Ascending aorta (tissue), 2 donors: ENCODE data around the gene BANP. TPM values are rescaled to one million over a fixed set of nuclear protein-coding genes. Genes with fewer than 3 reads are reported as not detected.

ENCODE experiments used
- DNase-seq, 2 donors: peaks; one replicate each; pipeline ENCODE4 v3.0.0-alpha.2; 2019; ENCODE audit warnings: low spot score in 2 of 2
- H3K27ac ChIP-seq, 2 donors: fragments of 200-600 bp; sonication (generic); one replicate each; pipeline ENCODE4 v1.5.1; 2016 to 2017; ENCODE audit warnings: mild to moderate bottlenecking in 1 of 2
- H3K27me3 ChIP-seq: fragments of 200-600 bp; sonication (generic); one replicate; pipeline ENCODE4 v1.5.1; 2017
- H3K36me3 ChIP-seq, 2 donors: fragments of 200-600 bp; sonication (generic); one replicate each; pipeline ENCODE4 v1.5.1; 2016
- H3K4me1 ChIP-seq, 2 donors: fragments of 200-600 bp; sonication (generic); one replicate each; pipeline ENCODE4 v1.5.1; 2016 to 2017; ENCODE audit warnings: mild to moderate bottlenecking in 1 of 2
- H3K4me3 ChIP-seq, 2 donors: fragments of 200-600 bp; sonication (generic); one replicate each; pipeline ENCODE4 v1.5.1; 2016 to 2017; ENCODE audit warnings: mild to moderate bottlenecking in 1 of 2
- H3K9me3 ChIP-seq, 2 donors: fragments of 200-600 bp; sonication (generic); one replicate each; pipeline ENCODE4 v1.5.1; 2016
- intact Hi-C: fragments of 100-400 bp; cut with DNase I; formaldehyde crosslinking; loops from one replicate; pipeline ENCODE4 v1.15.1; 2023
- total RNA-seq: library from RNA; depleted of rRNA; stranded (reverse); fragments of >200 nt; gene quantifications from one replicate; pipeline ENCODE4 v1.1.0, GENCODE V29; 2016
- TF ChIP-seq, protein P1 (sequence below), 3 experiments: fragments of 200-600 bp in 2 of 3; fragments of 450-650 bp in 1 of 3; sonication (generic) in 2 of 3; IDR thresholded peaks; one replicate each; pipeline ENCODE4 v1.5.1; 2016 to 2019; ENCODE audit warnings: antibody characterized with exemption in 3 of 3, mild to moderate bottlenecking in 1 of 3, moderate library complexity in 1 of 3

Gene BANP
- total RNA-seq, 1 donor from 2014 or later: 23.4 TPM

DNA sequence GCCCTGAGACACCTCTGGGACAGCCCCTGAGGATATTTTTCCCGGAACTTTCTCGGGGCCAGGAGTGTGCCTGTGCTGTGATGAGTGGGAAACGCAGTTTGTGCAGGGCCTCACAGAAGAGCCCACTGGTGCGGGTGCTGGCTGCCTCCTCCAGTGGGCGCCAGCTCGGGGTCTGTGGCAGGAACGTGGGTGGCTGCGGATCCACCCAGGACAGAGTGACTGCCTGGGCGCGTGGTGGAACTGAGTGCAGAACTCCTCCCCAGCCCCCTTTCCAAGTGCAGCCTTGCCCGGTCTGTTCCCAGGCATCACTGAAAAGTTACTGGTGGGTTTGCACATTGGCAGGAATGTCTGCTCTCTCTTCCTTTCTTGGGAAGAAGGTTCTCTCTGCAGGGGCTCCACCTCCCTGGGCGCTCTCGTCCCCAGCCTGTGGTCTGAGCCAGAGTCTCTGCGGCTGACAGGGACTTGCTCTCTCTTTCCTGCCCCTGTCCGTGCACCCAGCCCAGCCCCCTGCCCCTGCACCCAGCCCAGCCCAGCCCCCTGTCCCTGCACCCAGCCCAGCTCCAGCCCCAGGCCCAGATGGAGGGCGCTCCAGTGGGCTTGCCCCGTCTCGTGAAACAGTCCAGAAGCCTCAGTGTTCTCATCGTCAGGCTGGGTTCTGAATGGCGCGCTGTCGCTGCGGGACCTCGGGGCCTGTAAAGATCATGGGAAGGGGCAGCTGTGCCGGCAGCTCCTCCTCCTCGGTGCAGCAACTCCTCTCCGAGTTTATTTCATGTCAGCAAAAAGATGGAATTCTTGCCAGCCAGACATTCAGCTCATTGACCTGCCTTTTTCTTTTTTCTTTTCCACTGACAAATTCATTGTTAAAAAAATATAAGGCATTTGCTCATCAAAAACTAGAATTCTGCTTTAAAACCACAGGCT, 117.5 kb downstream of the BANP start:
- Histone ChIP-seq H3K9me3 (no peaks in the 10 kb centered on the region), H3K4me3 (no peak overlapping the region), H3K36me3 (peaks cover 31 to 50% of the 10 kb centered on the region in 2 donors), H3K27ac (no peak overlapping the region), H3K27me3 (no peaks in the 10 kb centered on the region), H3K4me1 (peaks cover 0 to 3% of the 10 kb centered on the region in 2 donors)
- intact Hi-C loops: no loop called here
- no peak for DNase-seq
- TF ChIP-seq, protein P1, sequence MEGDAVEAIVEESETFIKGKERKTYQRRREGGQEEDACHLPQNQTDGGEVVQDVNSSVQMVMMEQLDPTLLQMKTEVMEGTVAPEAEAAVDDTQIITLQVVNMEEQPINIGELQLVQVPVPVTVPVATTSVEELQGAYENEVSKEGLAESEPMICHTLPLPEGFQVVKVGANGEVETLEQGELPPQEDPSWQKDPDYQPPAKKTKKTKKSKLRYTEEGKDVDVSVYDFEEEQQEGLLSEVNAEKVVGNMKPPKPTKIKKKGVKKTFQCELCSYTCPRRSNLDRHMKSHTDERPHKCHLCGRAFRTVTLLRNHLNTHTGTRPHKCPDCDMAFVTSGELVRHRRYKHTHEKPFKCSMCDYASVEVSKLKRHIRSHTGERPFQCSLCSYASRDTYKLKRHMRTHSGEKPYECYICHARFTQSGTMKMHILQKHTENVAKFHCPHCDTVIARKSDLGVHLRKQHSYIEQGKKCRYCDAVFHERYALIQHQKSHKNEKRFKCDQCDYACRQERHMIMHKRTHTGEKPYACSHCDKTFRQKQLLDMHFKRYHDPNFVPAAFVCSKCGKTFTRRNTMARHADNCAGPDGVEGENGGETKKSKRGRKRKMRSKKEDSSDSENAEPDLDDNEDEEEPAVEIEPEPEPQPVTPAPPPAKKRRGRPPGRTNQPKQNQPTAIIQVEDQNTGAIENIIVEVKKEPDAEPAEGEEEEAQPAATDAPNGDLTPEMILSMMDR (IDR thresholded peaks at IDR 0.05): no peak

DNA sequence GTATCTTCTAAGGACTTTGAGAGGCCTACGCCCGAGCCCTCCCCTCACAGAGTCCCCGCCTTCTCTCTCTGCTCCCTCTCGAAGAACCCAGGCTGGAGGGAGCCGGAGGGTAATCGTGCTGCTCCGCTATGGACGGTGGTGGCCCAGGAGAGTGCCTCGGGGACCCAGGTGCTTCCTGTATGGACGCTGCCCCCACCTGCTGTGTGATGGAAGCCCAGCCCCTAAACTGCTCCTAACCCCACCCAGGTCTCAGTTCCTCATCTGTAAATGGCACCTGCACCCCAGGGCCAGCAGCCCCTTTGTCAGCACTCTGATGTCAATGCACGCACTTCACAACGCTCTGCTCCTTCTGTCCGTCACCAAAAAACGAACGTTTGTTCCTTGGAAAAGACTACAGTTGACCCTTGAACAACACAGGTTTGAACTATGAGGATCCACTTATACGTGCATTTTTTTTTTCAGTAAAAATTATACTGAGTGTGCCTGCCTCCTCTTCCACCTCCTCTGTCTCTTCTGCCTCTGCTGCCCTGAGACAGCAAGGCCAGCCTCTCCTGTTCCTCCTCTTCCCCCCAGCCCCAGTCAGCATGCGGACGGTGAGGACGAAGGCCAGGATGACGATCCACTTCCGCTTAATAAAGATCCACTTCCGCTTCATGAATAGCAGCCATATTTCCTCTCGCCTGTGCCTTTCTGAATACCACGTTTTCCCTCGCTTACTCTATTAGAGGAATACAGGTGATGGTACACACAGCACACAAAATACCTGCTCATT, 118.3 kb downstream of the BANP start:
- Histone ChIP-seq H3K4me3 (no peak overlapping the region), H3K27me3 (no peaks in the 10 kb centered on the region), H3K9me3 (no peaks in the 10 kb centered on the region), H3K27ac (no peak overlapping the region), H3K36me3 (peaks cover 37 to 54% of the 10 kb centered on the region in 2 donors), H3K4me1 (no peaks in the 10 kb centered on the region)
- intact Hi-C loops: no loop called here
- no peak for DNase-seq
- TF ChIP-seq, protein P1 (IDR thresholded peaks at IDR 0.05): no peak

DNA sequence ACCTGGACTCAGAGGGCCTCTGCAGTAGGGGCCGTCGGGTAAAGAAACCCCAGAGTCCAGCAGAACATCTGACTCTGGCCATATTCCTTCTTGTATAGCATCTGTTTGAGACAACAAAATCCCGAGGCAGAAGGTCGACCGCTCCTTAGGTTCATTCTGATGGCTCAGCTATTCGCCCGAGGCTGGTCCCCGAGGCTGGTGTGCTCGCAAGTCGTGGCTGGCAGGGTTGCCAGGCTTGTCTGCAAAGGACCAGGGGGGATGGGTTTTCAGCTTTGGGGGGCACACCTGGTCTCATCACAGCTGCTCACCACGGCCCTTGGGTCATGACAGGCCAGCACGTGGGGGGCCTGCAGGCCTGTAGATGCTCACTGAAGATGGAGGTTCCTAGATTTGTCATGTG, 119.1 kb downstream of the BANP start:
- no peak for DNase-seq
- Histone ChIP-seq H3K4me1 (no peaks in the 10 kb centered on the region), H3K27me3 (no peaks in the 10 kb centered on the region), H3K36me3 (peaks cover 37 to 56% of the 10 kb centered on the region in 2 donors), H3K27ac (no peak overlapping the region), H3K9me3 (no peaks in the 10 kb centered on the region), H3K4me3 (no peak overlapping the region)
- intact Hi-C loops: no loop called here
- TF ChIP-seq, protein P1 (IDR thresholded peaks at IDR 0.05): no peak

DNA sequence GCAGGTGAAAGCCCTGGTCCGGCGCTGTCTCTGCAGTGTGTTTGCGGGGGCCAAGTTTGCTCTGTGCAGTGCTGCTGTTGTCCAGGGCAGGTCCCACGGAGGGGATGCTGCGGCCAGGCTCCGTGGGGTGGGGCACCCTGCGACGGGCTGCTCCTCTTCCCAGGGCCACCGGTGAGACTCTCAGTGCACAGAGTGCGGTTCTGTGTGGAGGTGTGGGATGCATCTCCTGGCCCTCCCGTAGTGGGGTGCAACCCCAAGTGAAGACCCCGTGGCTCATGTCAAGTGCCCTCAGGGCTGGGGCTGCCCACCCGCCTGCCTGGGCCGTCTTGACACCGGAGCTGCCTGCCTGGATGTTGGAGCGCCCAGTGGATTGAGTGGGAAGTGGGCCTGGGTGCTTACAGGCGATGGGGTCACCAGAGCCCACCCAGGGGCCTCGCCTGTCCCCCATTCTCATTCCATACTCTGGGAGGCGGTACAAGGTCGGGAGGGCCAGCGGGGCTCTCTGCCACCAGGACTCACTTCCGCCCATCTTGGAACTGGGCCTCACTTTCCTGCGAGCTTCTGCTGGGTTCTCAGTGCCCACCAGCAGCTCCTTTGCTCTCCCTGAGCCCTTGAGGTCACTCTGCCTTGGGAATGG, 119.9 kb downstream of the BANP start:
- no peak for DNase-seq
- Histone ChIP-seq H3K9me3 (no peaks in the 10 kb centered on the region), H3K4me3 (no peak overlapping the region), H3K27ac (no peak overlapping the region), H3K36me3 (peaks cover 37 to 57% of the 10 kb centered on the region in 2 donors), H3K4me1 (no peaks in the 10 kb centered on the region), H3K27me3 (no peaks in the 10 kb centered on the region)
- TF ChIP-seq, protein P1 (IDR thresholded peaks at IDR 0.05): no peak
- intact Hi-C loops: no loop called here

DNA sequence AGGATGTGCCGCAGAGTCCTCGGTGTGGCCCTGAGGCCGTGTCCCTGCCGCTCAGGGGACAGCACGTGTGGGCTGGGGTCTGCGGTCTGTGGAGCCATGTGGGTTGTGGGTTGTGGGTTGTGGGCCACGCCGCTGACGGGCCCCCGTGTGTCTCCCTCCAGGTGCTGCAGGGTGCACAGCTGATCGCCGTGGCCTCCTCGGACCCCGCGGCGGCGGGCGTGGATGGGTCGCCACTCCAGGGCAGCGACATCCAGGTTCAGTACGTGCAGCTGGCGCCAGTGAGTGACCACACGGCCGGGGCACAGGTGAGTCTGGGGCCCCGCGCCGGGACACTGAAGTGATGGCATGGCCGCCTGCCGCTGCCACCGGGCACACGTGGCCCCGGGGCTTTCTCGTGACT, 120.7 kb downstream of the BANP start:
- TF ChIP-seq, protein P1 (IDR thresholded peaks at IDR 0.05): no peak
- peaks cover 43 to 61% of the 10 kb centered on the region in 2 donors for H3K36me3 ChIP-seq
- no peaks in the 10 kb centered on the region for H3K9me3 ChIP-seq
- DNase-seq: no peak
- H3K4me1 ChIP-seq: no peaks in the 10 kb centered on the region
- intact Hi-C loops: no loop called here
- no peak overlapping the region for H3K27ac ChIP-seq
- H3K4me3 ChIP-seq: no peak overlapping the region
- H3K27me3 ChIP-seq: no peaks in the 10 kb centered on the region
